ENCODE data around the gene RCAN1. TPM values are rescaled to one million over a fixed set of nuclear protein-coding genes. Genes with fewer than 3 reads are reported as not detected.

The RCAN1 gene
- total and polyA plus RNA-seq, 9 of the 15 experiments (the other 6 are each of a cell fraction or from before 2014, with no cell fraction given) = 4.4 to 16.5 (median 12.3) TPM

DNA sequence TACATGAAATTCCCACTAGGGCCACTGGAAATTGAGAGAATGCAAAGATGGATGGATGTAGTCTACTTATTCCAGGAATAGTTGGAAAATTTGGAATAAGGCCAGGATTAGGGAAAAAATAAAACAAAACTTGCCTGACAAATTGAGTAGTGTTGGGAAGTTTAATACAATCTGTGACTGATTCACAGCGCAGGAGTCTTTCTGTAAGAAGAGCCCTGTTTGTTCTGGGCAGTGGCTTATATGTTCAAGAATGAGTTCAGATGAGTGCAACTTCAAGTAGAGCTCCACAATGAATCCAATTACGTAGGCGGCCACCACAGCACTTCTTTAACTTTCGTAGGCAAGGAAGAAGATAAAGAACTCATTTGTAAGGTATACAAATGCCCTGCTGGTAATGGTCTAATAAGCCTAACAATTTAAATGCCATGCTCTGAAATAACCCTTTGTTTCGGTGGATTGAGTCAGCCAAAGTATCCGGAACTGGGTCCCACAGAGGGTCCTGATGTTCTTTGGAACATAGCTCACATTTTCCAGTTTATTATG lies 55.8 kb downstream of the RCAN1 start:
- no peak for DNase-seq (ENCODE audit: extremely low read depth in 1 of 4, low spot score in 3 of 4)
- WGBS (ENCODE audit: insufficient coverage, low coverage, missing lambda C conversion rate) = 34% methylated on average over 6 of the region's 6 CpGs
- H3K36me3 ChIP-seq (ENCODE audit: control insufficient read depth, insufficient read depth, low read length) = no peaks in the 10 kb centered on the region
- no peak for FAIRE-seq
- no peak overlapping the region for H3K4me3 ChIP-seq
- intact Hi-C loops (cut with micrococcal nuclease) (no loop called here), in situ Hi-C loops (cut with MboI) (no loop called here)
- no peak overlapping the region for H2AFZ ChIP-seq (ENCODE audit: low read depth, low read length)
- H4K20me1 ChIP-seq (replicated peaks; ENCODE audit: control insufficient read depth, insufficient read depth, low read length) = no peaks in the 10 kb centered on the region
- POLR2A ChIA-PET = interaction anchor here (0.7 to 1.1 kb wide), 3 partner anchors 8 to 32 kb away, joined by 3 to 4 read pairs (median 3); no protein-coding TSS in a partner anchor
- BruUV-seq (replicated peaks) = no TSS peak
- no peaks in the 10 kb centered on the region for H3K9me1 ChIP-seq (ENCODE audit: control insufficient read depth, insufficient read depth, low read length)
- H3K79me2 ChIP-seq (ENCODE audit: control insufficient read depth, insufficient read depth, low read length) = no peaks in the 10 kb centered on the region
- ATAC-seq = no peak
- no peak overlapping the region for H3K9ac ChIP-seq (ENCODE audit: insufficient read depth in 1 of 2, low read depth in 2 of 2, low read length in 2 of 2)
- TF ChIP-seq ZNF175 (CRISPR knock-in tag; IDR thresholded peaks at IDR 0.05; ENCODE audit: low read depth) = 0 out of 2 replicates have a peak, but pooled peaks have one; percentile 25
- TF ChIP-seq CBFA2T2 (conservative IDR thresholded peaks at IDR 0.05) = no peak
- H3K4me1 ChIP-seq (replicated peaks in 1 of 2; ENCODE audit: control insufficient read depth in 2 of 2, insufficient read depth in 2 of 2, low read length in 2 of 2) = no peaks in the 10 kb centered on the region
- H3K9me3 ChIP-seq (replicated peaks; ENCODE audit: control insufficient read depth, insufficient read depth, low read depth, low read length) = no peaks in the 10 kb centered on the region; the same call in 1 of the 2 replicates
- peaks cover 0 to 1% of the 10 kb centered on the region in 2 experiments; a peak in 2 of 5 replicates for H3K27me3 ChIP-seq (ENCODE audit: control insufficient read depth in 2 of 2, insufficient read depth in 2 of 2, low read length in 2 of 2)
- no peak overlapping the region for H3K4me2 ChIP-seq (ENCODE audit: insufficient read depth, low read length)
- CTCF ChIA-PET (ENCODE audit: low intra/inter-chr PET ratio) = no interaction called here
- no peak overlapping the region for H3K27ac ChIP-seq (ENCODE audit: extremely low read depth, low read depth, low read length)

DNA sequence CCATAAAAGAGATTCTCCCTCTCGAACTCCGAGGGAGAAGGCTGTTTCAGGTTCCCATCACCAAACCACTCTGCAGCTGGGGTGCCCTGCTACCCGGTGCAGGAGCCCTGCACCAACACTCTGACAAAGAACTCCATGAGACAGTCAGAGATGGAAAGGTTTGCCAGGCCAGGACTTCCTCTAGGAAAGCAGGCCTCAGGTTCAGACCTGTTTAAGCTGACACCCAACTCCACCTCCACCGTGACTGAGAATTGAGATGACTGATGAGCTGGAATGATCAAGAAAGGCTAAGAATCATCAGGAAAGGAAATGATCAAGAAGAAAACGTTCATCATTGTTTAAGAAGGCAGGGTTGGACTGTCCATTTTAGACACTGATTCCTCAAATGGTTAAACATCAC lies 56.7 kb downstream of the RCAN1 start:
- Histone ChIP-seq H2AFZ (ENCODE audit: low read depth, low read length) (no peak overlapping the region), H3K9me3 (replicated peaks; ENCODE audit: control insufficient read depth, insufficient read depth, low read depth, low read length) (no peaks in the 10 kb centered on the region; the same call in 1 of the 2 replicates), H3K27me3 (ENCODE audit: control insufficient read depth in 2 of 2, insufficient read depth in 2 of 2, low read length in 2 of 2) (no peaks in the 10 kb centered on the region; a peak in 2 of 5 replicates), H3K4me3 (no peak overlapping the region), H3K36me3 (ENCODE audit: control insufficient read depth, insufficient read depth, low read length) (no peaks in the 10 kb centered on the region), H3K27ac (ENCODE audit: extremely low read depth, low read depth, low read length) (no peak overlapping the region), H3K9me1 (ENCODE audit: control insufficient read depth, insufficient read depth, low read length) (no peaks in the 10 kb centered on the region), H3K4me1 (replicated peaks in 1 of 2; ENCODE audit: control insufficient read depth in 2 of 2, insufficient read depth in 2 of 2, low read length in 2 of 2) (no peaks in the 10 kb centered on the region), H3K9ac (ENCODE audit: insufficient read depth in 1 of 2, low read depth in 2 of 2, low read length in 2 of 2) (no peak overlapping the region), H3K4me2 (ENCODE audit: insufficient read depth, low read length) (no peak overlapping the region), H3K79me2 (ENCODE audit: control insufficient read depth, insufficient read depth, low read length) (no peaks in the 10 kb centered on the region), H4K20me1 (replicated peaks; ENCODE audit: control insufficient read depth, insufficient read depth, low read length) (no peaks in the 10 kb centered on the region)
- 6% methylated on average over 5 of the region's 5 CpGs for WGBS (ENCODE audit: insufficient coverage, low coverage, missing lambda C conversion rate)
- no TSS peak for BruUV-seq (replicated peaks)
- no peak for DNase-seq (ENCODE audit: extremely low read depth in 1 of 4, low spot score in 3 of 4)
- CTCF ChIA-PET (ENCODE audit: low intra/inter-chr PET ratio) = no interaction called here
- POLR2A ChIA-PET = no interaction called here
- ATAC-seq = no peak
- FAIRE-seq = no peak
- in situ Hi-C loops (cut with MboI) (no loop called here), intact Hi-C loops (cut with micrococcal nuclease) (no loop called here)
- TF ChIP-seq, protein P1, sequence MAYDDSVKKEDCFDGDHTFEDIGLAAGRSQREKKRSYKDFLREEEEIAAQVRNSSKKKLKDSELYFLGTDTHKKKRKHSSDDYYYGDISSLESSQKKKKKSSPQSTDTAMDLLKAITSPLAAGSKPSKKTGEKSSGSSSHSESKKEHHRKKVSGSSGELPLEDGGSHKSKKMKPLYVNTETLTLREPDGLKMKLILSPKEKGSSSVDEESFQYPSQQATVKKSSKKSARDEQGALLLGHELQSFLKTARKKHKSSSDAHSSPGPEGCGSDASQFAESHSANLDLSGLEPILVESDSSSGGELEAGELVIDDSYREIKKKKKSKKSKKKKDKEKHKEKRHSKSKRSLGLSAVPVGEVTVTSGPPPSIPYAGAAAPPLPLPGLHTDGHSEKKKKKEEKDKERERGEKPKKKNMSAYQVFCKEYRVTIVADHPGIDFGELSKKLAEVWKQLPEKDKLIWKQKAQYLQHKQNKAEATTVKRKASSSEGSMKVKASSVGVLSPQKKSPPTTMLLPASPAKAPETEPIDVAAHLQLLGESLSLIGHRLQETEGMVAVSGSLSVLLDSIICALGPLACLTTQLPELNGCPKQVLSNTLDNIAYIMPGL (CRISPR knock-in tag; IDR thresholded peaks at IDR 0.05) = no peak
- TF ChIP-seq SRSF3 (IDR thresholded peaks at IDR 0.05; ENCODE audit: insufficient read depth, low read length) = no peak
- TF ChIP-seq MEF2A (IDR thresholded peaks at IDR 0.05; ENCODE audit: control insufficient read depth, low read depth, low read length) = no peak
- no peak for TF ChIP-seq YY1 (IDR thresholded peaks at IDR 0.05; ENCODE audit: borderline replicate concordance in 1 of 3, control insufficient read depth in 1 of 3, extremely low read depth in 1 of 3, insufficient read depth in 3 of 3, insufficient read length in 1 of 3, insufficient replicate concordance in 2 of 3, low read depth in 1 of 3, low read length in 2 of 3)
- no peak for TF ChIP-seq SNIP1 (IDR thresholded peaks at IDR 0.05; ENCODE audit: low read depth)
- TF ChIP-seq MCM5 (IDR thresholded peaks at IDR 0.05; ENCODE audit: low read depth) = no peak
- no peak for TF ChIP-seq ZC3H4 (CRISPR knock-in tag; IDR thresholded peaks at IDR 0.05; ENCODE audit: borderline replicate concordance)
- no peak for TF ChIP-seq ZNF79 (CRISPR knock-in tag; IDR thresholded peaks at IDR 0.05; ENCODE audit: low read depth)
- TF ChIP-seq ZZZ3 (IDR thresholded peaks at IDR 0.05) = no peak
- no peak for TF ChIP-seq ZNF696 (CRISPR knock-in tag; conservative IDR thresholded peaks at IDR 0.05)
- TF ChIP-seq MAFG (tag; conservative IDR thresholded peaks at IDR 0.05) = no peak
- no peak for TF ChIP-seq HLTF (IDR thresholded peaks at IDR 0.05)
- no peak for TF ChIP-seq ZKSCAN1 (IDR thresholded peaks at IDR 0.05; ENCODE audit: low read depth, low read length)
- no peak for TF ChIP-seq CBX5 (IDR thresholded peaks at IDR 0.05; ENCODE audit: borderline replicate concordance, low read depth)
